HG03558 (cell line): Measurements from ENCODE around the gene DHDH.
A peak's percentile ranks its signal among the peaks of the same experiment; 100 is the strongest.
"Not testable (repeated sequence)": the region's sequence is repeated elsewhere in the genome, so short reads cannot be mapped to it uniquely, and the experiment has no call there.

ENCODE experiments used
- ATAC-seq: cut with Tn5 transposase; IDR thresholded peaks from one replicate; pipeline ENCODE4 v1.9.1; 2021; ENCODE audit warnings: moderate number of reproducible peaks; ENCODE audit not compliant: unreplicated experiment; ENCODE audit errors: extremely low read depth

DHDH gene

DNA sequence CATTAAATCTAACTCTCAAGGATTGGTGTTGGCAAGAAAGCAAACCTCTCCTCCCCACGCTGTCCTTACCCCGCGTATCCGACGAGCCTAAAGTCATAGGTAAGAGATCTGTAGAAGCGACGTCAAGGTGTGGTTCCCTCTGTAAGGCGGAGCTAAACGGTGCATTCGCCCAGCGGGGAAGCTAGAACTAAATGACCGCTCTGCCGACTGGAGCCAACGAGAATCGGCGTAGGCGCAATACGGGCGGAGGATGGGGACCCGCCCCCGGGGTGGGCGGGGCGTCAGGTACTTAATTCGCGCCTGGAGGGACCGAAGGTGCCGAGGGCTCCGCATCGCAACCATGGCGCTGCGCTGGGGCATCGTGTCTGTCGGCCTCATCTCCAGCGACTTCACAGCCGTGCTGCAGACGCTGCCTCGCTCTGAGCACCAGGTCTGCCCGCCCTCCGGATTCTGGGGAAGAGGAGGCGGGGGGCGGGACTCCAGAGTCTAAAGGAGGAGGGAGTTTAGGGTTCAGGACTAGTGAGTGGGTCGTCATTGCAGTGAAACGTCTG, at the start of gene DHDH:
DHDH (plus strand) TSS at position 318 of the 551 bp plus-strand sequence; CDS start at position 341, 23 bp downstream.
- no peak for ATAC-seq

DNA sequence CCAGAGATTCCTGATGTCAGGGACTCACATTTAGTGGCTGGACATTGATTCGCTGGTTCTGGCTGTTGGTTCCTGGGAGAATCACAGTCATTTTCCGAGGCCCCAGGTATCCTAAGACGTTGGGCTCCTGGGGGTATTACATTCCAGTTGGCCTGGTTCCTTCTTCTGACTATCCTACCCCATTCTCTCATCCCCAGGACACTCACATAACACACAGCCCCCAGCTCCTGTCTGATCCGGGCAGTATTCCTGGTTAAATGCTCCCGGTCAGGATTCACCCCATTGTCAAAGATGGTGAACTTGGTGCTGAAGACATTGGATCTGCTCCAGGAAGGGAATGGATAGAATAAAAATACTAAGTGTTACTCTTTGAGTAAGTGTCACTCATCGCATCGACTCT, 49.8 kb upstream of the DHDH start:
- no peak for ATAC-seq

DNA sequence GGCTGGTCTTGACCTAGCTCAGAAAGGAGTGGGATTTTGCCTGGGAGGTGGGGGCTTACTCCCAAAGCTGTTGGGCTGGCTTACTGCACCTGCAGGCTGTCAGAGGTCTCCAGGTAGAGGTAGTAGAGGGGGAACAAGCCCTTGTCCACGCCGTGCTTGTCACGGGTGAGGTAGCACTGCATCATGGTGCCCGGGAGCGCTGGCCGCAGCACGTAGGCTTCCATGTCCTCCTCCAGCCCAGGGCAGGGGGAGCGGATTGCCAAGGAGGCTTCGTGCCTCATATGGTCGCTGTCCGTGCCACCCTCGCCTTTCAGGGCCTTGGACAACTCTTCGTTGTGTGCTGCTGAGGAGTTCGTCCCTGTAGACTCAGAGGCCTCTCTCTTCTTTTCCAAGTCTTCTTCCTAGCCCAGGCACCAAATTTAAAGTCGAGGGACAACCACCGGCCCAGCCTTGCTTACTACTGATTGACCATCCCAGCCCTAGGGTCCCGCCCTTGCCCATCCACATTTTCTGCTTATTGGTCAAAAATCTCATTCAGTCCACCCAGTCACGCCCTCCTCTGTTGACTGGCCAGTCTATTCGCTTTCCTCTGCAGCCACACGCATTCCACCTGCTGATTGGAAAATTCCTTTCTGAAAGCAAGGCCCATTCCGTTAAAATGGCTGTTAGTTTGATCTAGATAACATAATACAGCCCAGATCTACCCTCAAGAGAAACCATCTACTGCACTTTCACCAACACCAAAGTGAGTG, 45.5 kb upstream of the DHDH start:
- ATAC-seq = no peak

DNA sequence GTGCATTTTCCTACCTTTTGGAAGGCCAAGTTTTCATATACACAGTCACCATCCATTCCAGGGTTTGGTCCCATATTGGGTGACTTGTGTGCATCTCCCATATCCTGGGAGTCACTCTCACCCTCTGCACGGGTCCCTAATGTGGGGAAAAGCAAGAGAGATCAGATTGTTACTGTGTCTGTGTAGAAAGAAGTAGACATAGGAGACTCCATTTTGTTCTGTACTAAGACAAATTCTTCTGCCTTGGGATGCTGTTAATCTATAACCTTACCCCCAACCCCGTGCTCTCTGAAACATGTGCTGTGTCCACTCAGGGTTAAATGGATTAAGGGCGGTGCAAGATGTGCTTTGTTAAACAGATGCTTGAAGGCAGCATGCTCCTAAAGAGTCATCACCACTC, 44.0 kb upstream of the DHDH start:
- not testable (repeated sequence) for ATAC-seq

DNA sequence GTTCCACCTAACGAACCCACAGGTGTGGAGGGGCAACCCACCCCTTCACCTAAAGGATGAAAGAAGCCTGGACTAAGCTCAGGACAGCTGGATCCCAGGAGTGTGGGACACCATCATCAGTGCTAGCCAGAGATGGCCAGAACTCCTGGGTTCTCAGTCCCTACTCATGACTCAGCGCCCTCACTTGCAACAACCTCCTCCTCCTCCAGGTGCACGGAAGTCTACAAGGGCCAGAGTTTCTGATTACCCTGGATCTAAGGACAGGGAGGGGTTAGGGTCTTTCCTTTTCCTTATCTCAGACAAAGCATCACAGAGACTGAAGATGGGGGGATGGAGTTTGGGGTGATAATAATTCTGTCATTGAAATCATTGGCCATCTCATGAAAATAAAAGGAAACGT, 42.9 kb upstream of the DHDH start:
- no peak for ATAC-seq

DNA sequence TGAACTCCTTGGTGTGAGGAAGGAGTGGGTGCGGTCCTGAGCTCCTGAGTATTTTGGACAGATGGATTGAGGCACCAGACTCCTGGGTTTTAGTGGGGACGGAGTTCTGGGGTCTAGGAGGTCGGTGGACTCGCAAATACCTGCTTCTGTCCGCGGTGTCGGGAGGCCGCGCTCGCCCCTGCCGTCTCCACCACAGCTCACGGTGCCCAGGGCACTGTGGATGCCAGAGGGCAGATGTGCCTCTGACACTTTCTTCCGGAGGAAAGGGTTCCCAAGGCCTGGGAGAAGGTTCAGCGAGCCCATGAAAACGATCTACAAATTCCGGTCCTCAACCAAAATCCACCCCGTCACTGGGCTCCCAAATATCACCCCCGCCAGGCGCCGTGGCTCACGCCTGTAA, 38.3 kb upstream of the DHDH start:
- ATAC-seq = no peak

DNA sequence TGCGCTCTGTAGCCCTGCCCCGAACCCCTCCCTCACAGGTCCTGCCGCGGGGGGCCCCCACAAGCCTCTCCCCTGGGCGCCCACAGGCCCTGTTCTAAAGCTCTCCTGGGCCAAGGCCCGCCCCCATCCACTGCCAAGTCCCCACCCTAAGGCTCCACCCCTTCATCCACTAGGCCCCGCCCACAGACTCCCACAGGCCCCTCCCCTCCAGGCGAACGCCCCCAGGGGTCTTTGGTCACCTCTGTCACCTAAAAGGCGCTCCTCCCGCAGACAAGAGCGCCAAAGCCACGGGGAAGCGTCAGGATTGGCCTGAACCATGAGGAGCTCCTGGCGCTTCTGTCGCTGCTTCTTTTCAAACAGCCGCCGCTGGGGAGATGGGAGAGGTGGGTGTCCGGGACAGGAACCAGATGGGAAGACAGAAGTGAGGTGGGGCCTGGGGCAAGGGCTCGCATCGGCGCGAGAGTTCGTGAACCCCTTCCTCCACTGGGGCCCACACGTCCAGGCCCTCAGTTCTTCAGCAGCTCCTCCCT, 37.2 kb upstream of the DHDH start:
- no peak for ATAC-seq

DNA sequence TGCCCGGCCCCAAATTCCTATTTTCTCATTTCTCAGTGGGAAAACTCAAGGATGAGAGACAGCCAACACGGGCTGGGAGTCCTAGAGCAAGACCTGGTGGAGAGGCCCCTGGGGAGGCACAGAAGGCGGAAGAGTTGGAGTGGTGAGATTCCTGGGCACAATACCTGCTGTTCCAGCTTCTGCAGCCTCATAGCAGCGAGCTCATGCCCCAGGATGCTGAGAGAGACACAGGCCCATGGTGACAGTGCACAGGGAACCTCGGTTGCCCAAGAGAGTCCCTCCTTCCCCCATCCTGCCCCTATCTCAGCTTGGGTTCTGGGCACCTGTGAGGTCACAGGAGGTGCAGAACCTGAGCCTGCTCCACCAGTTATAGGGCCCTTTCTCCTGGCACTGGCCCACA, 36.3 kb upstream of the DHDH start:
- ATAC-seq = no peak

DNA sequence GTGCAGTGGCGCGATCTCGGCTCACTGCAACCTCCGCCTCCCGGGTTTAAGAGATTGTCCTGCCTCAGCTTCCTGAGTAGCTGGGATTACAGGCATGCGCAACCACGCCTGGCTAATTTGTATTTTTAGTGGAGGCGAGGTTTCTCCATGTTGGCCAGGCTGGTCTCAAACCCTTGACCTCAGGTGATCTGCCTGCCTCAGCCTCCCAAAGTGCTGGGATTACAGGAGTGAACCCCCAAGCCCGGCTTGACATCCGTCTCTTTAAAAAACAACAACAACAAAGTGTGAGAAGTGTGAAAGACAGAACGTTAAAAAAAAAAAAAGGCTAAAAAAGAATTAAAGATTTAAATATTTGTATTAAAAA, 34.1 kb upstream of the DHDH start:
- ATAC-seq = not testable (repeated sequence)

DNA sequence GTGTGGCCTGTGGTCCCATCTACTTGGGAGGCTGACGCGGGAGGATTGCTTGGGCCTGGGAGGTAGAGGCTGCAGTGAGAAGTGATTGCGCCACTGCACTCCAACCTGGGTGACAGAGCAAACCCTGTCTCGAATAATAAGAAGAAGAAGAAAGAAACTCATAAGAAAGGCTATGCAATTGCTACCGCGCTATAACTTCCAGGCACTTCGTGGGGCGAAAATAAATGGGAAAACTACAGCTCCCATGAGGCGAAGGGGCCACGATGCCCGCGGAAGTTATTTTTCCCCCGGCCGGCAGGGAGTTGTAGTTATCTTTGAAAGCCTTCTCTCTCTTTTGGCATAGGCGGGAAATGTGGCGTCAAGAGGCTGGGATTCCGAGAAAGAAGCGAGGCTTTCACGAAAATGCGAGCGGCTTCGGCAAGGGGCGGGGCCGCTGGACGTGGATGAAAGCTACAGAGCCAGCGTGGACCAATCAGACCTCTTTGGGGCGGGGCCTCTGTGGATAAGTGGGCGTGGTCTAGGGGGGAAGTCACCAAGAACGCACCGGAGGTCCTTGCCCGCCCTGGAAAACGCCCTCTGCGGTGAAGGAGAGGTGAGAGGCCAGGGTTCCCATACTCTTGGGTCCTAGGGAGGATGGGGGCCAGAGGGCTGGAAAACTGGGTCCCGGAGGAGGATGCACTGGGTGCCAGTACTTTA, 33.6 kb upstream of the DHDH start, which contains the start of gene NUCB1:
NUCB1 (plus strand) TSS at position 532 of the 696 bp plus-strand sequence. CDS start 485 bp downstream, outside the sequence.
- peak; percentile 62 for ATAC-seq

DNA sequence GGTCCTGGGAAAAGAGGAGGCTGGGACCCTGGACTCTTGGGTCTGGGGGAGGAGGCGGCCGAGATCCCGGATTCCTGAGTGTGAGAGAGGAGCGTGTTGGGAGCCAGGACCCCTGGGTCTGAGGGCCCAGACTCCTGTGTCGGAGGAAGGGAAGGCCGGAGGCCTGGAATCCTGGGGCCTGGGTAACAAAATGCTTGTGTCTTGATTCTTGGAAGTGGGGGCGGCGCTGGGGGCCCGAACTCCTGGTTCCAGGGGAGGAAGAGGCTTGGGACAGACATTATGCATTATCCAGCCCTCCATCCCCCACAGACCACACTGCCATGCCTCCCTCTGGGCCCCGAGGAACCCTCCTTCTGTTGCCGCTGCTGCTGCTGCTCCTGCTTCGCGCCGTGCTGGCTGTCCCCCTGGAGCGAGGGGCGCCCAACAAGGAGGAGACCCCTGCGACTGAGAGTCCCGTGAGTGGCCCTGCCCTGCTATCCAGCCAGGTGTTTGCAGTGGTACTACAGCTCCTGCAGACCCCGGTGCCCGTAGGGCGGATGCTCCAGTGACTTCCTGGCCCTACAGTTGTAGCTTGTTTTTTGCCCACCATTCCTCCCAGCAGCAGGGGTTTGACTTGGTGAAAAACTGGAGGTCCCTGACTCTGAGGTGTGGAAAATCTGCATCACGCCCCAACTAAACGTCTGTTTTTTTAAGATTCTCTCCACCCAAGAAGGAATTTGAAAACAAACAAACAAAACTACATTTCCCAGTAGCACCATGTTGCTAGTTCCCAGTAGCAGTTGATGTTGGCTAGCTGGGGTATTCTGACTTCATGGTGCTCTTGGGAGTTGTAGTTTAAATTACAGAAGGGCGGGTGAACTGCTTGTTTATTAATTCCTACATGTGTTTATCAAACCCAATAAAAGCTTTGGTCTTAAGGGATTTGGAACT, 32.8 kb upstream of the DHDH start:
- no peak for ATAC-seq

DNA sequence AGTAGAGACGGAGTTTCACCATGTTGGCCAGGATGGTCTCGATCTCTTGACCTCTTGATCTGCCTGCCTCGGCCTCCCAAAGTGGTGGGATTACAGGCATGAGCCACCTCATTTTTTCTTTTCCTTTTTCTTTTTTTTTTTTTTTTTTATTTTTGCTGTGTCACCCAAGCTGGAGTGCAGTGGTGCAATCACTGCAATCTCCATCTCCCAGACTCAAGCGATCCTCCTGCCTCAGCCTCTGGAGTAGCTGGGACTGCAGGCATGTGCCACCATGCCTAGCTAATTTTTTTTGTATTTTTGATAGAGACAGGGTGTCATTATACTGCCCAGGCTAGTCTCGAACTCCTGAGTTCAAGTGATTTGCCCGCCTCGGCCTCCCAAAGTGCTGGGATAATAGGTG, 31.2 kb upstream of the DHDH start:
- not testable (repeated sequence) for ATAC-seq

DNA sequence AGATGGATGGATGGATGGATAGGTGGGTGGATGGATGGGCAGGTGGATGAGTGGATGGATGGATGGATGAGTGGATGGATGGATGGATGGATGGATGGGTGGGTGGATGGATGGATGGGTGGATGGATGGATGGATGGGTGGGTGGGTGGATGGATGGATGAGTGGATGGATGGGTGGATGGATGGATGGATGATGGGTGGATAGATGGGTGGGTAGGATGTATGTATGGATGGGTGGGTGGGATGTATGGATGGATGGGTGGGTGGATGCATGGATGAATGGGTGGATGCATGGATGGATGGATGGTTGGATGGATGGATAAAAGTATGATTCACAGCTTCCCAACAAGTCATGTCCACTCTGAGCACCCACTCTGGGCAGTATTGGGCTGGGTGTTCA, 29.7 kb upstream of the DHDH start:
- ATAC-seq = not testable (repeated sequence)

DNA sequence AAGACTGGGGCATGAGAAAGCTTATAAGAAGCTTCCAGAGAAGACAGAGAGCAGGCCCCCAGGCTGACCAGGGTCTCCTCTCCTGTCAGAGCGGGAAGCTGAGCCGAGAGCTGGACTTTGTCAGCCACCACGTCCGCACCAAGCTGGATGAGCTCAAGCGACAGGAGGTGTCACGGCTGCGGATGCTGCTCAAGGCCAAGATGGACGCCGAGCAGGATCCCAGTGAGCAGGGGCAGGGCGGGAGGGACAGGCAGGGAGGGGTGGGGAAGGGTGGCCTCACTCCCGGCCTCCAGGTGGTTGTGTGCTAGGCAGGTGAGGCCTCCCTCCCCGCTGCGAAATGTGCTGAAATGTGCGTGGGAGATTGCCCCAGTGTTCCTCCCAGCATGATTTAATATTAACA, 27.8 kb upstream of the DHDH start:
- ATAC-seq = no peak

DNA sequence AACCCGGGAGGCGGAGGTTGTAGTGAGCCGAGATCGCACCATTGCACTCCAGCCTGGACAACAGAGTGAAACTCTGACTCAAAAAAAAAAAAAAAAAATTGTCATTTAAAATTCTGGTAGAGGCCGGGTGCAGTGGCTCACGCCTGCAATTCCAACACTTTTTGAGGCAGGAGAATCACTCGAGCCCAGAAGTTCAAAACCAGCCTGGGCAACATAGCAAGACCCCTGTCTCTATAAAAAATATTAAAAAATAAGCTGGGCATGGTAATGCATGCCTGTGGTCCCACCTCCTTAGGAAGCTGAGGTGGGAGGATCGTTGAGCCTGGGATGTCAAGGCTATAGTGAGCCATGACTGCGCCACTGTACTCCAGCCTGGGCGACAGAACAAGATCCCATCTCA, 27.2 kb upstream of the DHDH start:
- no peak for ATAC-seq

DNA sequence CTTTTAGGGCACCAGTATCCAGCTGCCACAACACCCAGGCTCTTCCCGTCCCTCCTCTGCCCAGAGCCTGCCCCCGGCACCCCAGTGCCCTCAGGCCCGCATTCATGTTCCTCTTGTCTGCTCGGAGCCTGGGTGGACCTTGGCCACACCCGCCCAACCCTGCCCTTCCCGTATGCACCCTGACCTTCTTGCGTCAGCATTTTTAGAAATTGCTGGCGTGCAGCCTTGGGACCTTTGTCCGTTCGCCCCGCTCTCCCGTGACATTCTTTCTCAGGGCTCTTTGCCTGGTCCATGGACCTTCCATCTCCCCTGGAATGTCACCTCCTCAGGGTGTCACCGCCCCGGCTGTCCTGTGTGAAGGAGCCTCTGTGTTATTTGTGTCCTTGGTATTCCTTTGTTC, 25.8 kb upstream of the DHDH start:
- no peak for ATAC-seq

DNA sequence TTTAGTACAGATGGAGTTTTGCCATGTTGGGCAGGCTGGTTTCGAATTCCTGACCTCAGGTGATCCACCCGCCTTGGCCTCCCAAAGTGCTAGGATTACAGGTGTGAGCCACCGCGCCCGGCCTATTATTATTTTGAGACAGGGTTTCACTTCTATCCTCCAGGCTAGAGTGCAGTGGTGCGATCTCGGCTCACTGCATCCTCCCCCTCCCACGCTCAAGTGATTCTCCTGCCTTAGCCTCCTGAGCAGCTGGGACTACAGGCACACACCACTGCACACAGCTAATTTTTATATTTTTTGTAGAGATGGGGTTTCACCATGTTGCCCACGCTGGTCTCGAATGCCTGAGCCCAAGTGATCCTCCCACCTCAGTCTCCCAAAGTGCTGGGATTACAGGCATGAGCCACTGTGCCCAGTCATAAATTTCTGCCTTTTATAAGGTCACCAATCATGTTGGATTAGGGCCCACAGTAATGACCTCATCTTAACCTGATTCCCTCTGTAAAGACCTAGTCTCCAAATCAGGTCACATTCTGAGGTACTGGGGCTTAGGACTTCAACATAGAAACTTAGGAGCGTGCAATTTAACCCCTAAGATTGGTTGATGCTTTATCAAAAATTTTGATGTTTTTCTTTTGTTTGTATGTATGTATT, 23.9 kb upstream of the DHDH start:
- ATAC-seq = not testable (repeated sequence)

DNA sequence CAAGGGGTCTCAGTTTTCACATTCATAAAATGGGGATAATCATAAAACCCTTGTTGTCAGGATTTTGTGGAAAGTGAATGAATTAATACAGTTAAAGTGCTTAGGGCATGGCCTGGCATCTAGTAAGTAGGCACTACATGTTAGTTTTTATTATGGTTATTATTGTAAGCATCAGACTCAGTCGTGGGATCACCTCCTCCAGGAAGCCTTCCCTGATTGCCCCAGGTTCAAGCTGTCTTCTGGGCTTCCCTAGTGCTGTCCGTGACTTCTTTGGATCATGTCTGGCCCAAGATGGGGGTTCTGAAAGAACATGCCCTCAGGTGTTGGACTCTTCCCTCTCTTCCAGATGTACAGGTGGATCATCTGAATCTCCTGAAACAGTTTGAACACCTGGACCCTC, 22.7 kb upstream of the DHDH start:
- ATAC-seq = no peak

DNA sequence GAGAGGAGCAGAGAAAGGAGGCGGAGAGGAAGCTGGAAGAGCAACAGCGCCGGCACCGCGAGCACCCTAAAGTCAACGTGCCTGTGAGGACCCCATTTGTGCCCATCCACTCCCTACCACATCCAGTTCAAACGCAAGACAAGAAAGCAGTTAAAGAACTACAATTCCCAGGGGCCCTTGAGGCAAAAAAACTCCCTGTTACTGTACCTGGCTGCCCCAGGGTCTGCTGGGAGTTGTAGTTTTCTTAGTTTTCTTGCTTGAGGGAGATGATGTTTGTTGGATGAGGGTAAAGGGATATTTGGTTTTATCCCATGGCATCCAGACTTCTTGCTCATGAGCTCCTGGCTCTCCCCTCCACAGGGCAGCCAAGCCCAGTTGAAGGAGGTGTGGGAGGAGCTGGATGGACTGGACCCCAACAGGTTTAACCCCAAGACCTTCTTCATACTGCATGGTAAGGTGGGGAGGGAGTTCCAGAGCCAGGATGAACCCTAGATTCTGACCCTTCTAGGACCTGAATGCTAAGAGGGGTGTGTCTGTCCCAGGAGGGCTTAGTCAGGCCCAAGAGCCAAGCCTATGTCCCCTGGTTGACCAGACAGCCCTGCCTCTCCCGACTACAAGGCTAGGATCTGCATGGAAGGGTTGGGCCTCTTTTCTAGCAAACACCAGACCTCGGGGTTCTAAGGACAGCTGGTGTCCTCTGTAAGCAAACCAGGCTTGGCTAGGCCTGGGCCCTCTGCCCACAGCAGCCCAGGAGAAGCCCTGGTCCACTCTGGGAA, 20.2 kb upstream of the DHDH start:
- no peak for ATAC-seq
